Measurements from ENCODE around the gene ALKBH3.
A peak's percentile ranks its signal among the peaks of the same experiment; 100 is the strongest.

DNA sequence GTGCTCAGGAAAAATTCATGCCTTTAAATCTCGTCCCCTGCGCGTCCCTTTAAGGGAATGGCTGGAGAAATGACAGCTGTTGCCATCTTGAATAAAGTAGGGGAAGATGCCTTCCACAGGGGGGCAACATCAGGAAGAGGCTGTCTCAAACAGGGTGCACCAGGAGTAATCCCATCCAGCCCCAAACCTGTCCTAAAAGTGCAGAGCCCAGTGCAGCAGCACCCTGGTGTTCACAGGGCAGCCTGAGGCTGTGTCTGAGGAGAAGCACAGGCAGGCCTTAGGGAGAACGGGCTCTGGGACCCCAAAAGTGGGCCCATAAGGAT lies 51.0 kb downstream of the ALKBH3 start:
- no peak for TF ChIP-seq EZH2 (IDR thresholded peaks at IDR 0.05; ENCODE audit: low read depth, unreplicated experiment)
- TF ChIP-seq, protein P1, sequence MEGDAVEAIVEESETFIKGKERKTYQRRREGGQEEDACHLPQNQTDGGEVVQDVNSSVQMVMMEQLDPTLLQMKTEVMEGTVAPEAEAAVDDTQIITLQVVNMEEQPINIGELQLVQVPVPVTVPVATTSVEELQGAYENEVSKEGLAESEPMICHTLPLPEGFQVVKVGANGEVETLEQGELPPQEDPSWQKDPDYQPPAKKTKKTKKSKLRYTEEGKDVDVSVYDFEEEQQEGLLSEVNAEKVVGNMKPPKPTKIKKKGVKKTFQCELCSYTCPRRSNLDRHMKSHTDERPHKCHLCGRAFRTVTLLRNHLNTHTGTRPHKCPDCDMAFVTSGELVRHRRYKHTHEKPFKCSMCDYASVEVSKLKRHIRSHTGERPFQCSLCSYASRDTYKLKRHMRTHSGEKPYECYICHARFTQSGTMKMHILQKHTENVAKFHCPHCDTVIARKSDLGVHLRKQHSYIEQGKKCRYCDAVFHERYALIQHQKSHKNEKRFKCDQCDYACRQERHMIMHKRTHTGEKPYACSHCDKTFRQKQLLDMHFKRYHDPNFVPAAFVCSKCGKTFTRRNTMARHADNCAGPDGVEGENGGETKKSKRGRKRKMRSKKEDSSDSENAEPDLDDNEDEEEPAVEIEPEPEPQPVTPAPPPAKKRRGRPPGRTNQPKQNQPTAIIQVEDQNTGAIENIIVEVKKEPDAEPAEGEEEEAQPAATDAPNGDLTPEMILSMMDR (conservative IDR thresholded peaks at IDR 0.05; ENCODE audit: low read depth in 2 of 2): peak; percentile 44 to 65
